GM12873 (cell line): ENCODE results near the gene BRD2.

Experiments
- TF ChIP-seq, protein P1 (sequence below): IDR thresholded peaks from 2 replicates; pipeline ENCODE4 v1.5.1; 2012; ENCODE audit warnings: low read depth, mild to moderate bottlenecking, moderate library complexity, low read length, control low read depth; ENCODE audit not compliant: insufficient read depth; ENCODE audit errors: missing control alignments

The BRD2 gene

GRCh38 chr6:33019372-33019771 is 51.0 kb downstream of the BRD2 start:
- TF ChIP-seq, protein P1, sequence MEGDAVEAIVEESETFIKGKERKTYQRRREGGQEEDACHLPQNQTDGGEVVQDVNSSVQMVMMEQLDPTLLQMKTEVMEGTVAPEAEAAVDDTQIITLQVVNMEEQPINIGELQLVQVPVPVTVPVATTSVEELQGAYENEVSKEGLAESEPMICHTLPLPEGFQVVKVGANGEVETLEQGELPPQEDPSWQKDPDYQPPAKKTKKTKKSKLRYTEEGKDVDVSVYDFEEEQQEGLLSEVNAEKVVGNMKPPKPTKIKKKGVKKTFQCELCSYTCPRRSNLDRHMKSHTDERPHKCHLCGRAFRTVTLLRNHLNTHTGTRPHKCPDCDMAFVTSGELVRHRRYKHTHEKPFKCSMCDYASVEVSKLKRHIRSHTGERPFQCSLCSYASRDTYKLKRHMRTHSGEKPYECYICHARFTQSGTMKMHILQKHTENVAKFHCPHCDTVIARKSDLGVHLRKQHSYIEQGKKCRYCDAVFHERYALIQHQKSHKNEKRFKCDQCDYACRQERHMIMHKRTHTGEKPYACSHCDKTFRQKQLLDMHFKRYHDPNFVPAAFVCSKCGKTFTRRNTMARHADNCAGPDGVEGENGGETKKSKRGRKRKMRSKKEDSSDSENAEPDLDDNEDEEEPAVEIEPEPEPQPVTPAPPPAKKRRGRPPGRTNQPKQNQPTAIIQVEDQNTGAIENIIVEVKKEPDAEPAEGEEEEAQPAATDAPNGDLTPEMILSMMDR: no peak

- TF ChIP-seq, protein P1: no peak
These were observed 53.5 kb downstream of the BRD2 start for GRCh38 chr6:33021917-33022316.

GRCh38 chr6:33023536-33023935 is 55.1 kb downstream of the BRD2 start:
- TF ChIP-seq, protein P1: no peak

DNA sequence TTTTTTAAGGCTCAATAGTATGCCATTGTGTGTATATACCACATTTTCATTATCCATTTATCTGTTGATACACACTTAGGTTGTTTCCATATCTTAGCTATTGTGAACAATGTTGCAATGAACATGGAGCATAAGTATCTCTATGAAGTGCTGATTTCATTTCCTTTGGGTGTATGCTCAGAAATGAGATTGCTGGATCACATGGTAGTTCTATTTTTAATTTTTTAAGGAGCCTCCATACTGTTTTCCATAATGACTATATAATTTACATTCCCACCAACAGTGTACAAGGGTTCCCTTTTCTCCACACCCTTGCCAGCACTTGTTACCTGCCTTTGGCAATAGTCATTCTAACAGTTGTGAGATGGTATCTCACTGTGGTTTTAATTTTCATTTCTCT is 56.1 kb downstream of the BRD2 start:
- TF ChIP-seq, protein P1: no peak

DNA sequence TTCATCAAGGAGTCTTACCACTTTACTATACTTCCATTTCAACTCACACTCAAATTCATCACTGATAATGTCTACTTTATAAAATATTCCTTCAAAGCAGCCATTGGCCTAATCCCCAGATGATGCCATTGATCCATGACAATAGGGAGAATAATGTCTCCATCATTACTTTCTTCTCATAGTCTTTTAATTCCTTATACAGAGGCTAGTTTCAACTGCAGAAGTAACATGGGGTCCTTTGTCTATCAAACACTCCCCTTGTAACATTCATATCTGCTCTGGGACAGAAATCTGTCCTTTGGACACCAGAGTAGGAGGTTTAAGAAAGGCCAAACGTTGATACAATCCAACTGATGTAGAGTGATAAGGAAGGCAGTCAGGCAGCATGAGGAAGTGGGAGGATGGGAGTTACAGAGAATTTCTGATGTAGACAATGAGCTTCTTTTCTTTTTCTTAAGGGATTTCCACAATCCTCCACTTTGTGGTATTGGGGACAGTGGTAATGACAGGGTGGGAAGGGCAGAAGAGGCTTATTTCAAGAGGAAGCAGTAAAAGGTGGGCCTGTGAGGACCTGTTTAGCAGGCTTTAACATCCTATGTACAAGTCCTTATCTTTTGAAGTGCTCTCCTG is 59.9 kb downstream of the BRD2 start:
- TF ChIP-seq, protein P1: no peak

- TF ChIP-seq, protein P1: no peak
These were observed 61.2 kb downstream of the BRD2 start for GRCh38 chr6:33029328-33030184.

DNA sequence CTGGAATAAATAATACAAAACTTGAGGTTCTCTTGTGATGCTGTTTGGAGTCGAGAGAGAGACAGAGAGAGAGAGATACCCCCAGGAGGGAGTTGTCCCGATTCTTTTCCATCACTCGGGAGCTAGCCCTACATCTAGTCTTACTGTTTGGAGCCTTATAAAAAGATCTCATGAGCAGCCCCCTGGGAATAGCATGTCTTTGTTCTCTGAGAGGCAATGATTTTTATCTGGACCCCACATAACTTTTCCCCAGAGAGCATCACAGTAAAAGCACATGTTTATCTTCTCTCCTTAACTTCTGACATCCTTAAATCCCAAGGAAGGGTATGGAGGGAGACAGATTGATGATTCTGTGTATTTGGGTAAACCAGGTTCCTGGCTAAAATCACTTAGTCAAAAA is 61.9 kb downstream of the BRD2 start:
- TF ChIP-seq, protein P1: no peak
